ENCODE measurements around the gene FAM120A. TPM values are rescaled to one million over a fixed set of nuclear protein-coding genes. Genes with fewer than 3 reads are reported as not detected.

Gene FAM120A
- total RNA-seq, 1 donor from 2014 or later, result 135 TPM

DNA sequence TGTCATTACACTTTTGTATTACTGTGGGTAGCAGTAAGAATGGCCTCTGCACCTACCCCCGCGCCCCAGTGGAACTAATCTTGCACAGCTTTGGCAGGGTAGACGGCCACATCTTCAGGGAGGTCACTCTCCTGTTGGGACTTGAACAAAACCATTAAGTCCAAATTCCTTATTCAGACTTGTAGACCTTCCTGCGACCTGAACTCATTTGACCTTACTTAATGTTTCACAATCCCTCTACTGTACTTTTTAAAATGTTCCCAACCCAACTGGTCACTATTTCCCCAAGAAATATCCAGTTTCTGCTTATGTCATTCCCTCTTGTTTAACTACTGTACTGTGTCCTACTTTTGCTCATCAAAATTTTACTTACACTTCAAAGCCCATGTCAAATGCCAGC, 7.2 kb downstream of the FAM120A start:
- no peaks in the 10 kb centered on the region for H3K9me3 ChIP-seq
- TF ChIP-seq, protein P1, sequence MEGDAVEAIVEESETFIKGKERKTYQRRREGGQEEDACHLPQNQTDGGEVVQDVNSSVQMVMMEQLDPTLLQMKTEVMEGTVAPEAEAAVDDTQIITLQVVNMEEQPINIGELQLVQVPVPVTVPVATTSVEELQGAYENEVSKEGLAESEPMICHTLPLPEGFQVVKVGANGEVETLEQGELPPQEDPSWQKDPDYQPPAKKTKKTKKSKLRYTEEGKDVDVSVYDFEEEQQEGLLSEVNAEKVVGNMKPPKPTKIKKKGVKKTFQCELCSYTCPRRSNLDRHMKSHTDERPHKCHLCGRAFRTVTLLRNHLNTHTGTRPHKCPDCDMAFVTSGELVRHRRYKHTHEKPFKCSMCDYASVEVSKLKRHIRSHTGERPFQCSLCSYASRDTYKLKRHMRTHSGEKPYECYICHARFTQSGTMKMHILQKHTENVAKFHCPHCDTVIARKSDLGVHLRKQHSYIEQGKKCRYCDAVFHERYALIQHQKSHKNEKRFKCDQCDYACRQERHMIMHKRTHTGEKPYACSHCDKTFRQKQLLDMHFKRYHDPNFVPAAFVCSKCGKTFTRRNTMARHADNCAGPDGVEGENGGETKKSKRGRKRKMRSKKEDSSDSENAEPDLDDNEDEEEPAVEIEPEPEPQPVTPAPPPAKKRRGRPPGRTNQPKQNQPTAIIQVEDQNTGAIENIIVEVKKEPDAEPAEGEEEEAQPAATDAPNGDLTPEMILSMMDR (IDR thresholded peaks at IDR 0.05), result no peak
- no peak for DNase-seq (ENCODE audit: low spot score in 2 of 2)
- H3K4me1 ChIP-seq, result peaks cover 0 to 16% of the 10 kb centered on the region in 2 donors
- no peak overlapping the region for H3K4me3 ChIP-seq
- no peak overlapping the region for H3K27ac ChIP-seq
- intact Hi-C loops (cut with DNase I), result loop anchor here (10.0 kb wide), 2 partner anchors 294 to 1344 kb away; partner anchors contain the start of gene SPTLC1
- H3K36me3 ChIP-seq, result no peaks in the 10 kb centered on the region
- no peaks in the 10 kb centered on the region for H3K27me3 ChIP-seq

DNA sequence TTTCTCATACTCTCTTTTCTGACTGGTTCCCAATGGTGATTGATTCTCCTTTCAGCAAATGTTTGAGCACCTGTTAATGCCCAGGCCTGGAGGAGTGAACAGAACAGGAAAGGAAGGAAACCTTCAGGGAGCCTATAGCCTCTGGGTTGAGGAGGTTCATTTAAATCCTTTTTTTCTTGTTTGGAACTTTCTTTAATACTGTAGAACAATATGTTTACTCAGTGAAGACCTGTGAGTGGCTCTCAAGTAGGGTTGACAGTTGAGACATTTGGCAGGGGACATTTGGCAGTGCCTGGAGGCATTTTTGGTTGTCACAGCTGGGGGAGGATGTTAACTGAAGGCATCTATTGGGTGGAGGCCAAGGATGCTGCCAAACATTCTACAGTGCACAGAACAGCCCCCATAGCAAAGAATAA, 8.0 kb downstream of the FAM120A start:
- no peak overlapping the region for H3K27ac ChIP-seq
- intact Hi-C loops (cut with DNase I), result loop anchor here (10.0 kb wide), 2 partner anchors 295 to 1345 kb away; partner anchors contain the start of gene SPTLC1
- peaks cover 0 to 9% of the 10 kb centered on the region in 2 donors for H3K4me1 ChIP-seq

DNA sequence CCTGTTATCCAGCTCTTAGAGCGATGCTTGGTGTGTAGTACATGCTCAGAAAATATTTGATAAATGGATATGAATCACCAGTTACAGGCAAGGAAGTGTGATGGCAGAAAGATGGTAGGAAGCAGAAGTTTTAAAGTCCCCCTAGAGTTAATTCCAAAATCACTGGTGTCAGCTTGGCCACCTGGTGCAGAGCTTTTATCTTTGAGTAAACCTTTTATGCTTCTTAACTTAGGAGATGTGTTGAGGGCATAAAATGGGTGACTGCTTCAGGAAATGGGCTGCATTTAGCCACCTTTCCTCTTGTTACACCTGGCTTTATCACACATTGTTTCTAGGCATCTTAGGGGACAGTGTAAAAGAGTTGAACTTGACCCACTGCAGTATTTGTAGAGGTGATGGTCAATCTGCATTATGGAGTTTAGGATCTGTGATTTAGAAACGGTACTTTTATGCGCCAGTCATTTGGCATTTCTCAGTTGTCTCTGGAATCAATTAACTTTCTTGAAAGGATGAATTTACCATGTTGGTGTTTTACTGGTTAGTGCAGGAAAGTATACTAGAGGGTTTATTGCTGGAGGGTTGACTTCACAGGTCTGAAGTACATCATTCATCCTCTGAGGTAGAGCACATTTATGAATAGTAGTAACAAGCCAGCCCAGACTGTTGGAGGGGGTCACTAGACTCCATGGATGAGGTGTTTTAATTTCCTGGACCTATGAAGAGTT, 9.4 kb downstream of the FAM120A start:
- Histone ChIP-seq H3K27ac (no peak overlapping the region), H3K27me3 (no peaks in the 10 kb centered on the region), H3K4me1 (peaks cover 0 to 2% of the 10 kb centered on the region in 2 donors), H3K36me3 (no peaks in the 10 kb centered on the region), H3K9me3 (no peaks in the 10 kb centered on the region), H3K4me3 (no peak overlapping the region)
- intact Hi-C loops (cut with DNase I), result no loop called here
- TF ChIP-seq, protein P1 (IDR thresholded peaks at IDR 0.05), result no peak
- DNase-seq (ENCODE audit: low spot score in 2 of 2), result no peak

More for the DNA sequence above, 8.0 kb downstream of the FAM120A start:
- no peaks in the 10 kb centered on the region for H3K36me3 ChIP-seq
- no peak for DNase-seq (ENCODE audit: low spot score in 2 of 2)
- H3K9me3 ChIP-seq, result no peaks in the 10 kb centered on the region
- no peak overlapping the region for H3K4me3 ChIP-seq
- H3K27me3 ChIP-seq, result no peaks in the 10 kb centered on the region
- TF ChIP-seq, protein P1 (IDR thresholded peaks at IDR 0.05), result no peak

DNA sequence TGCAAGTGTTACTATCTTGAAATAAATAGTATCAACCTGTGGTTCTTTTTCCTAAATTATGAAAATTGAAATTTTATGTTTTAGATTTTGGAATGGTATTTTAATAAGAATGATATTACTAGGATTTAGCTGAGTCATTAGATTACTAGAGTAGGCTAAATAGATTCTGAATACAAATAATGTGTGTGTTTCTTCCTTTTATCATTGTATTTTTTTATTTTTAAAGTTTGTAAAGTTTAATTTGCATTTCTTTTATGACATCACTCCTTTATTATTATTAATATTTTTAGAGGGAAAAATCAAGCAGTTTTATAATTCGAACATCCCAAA, 9.9 kb downstream of the FAM120A start:
- Histone ChIP-seq H3K27me3 (no peaks in the 10 kb centered on the region), H3K4me3 (no peak overlapping the region), H3K36me3 (no peaks in the 10 kb centered on the region), H3K9me3 (no peaks in the 10 kb centered on the region), H3K4me1 (peaks cover 0 to 2% of the 10 kb centered on the region in 2 donors), H3K27ac (no peak overlapping the region)
- TF ChIP-seq, protein P1 (IDR thresholded peaks at IDR 0.05), result no peak
- intact Hi-C loops (cut with DNase I), result no loop called here
- DNase-seq (ENCODE audit: low spot score in 2 of 2), result no peak

DNA sequence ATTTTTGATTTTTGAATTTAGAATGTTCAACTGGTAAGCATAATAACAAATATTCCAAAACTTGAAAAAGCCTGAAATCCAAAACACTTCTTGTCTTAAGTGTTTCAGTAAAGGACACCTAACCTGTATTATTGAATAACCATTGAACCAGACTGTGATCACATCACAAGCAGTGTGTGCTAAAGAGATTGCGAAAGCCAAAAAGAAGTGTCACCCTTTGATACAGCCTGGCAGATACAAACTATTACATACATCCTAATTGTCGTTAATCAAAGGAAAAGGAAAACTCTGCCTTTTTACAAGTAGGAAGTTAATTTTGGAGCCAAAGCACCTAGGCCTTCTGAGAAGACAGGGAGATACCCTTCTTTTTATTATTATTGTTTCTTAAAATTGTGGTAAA, 10.3 kb downstream of the FAM120A start:
- Histone ChIP-seq H3K4me1 (peaks cover 0 to 5% of the 10 kb centered on the region in 2 donors), H3K9me3 (no peaks in the 10 kb centered on the region), H3K36me3 (no peaks in the 10 kb centered on the region), H3K27ac (no peak overlapping the region), H3K4me3 (no peak overlapping the region), H3K27me3 (no peaks in the 10 kb centered on the region)
- TF ChIP-seq, protein P1 (IDR thresholded peaks at IDR 0.05), result no peak
- DNase-seq (ENCODE audit: low spot score in 2 of 2), result no peak
- intact Hi-C loops (cut with DNase I), result no loop called here
